Astrocyte (in vitro differentiated cells and primary cell): ENCODE results near the gene PTPRQ. TPM values are rescaled to one million over a fixed set of nuclear protein-coding genes. Genes with fewer than 3 reads are reported as not detected.

Experiments
- DNase-seq: peaks from one replicate; pipeline ENCODE4 v3.0.0-alpha.2; 2010; ENCODE audit warnings: low read depth
- FAIRE-seq: peaks from 2 replicates; lab custom pipeline; 2011; peaks lifted over from hg19 to GRCh38; lab: Jason Lieb, UNC
- H2AFZ ChIP-seq: 2 replicates; pipeline ENCODE4 v1.6.0; 2012; ENCODE audit warnings: low read depth, low read length, inconsistent platforms
- H3K27ac ChIP-seq: 2 replicates; pipeline ENCODE4 v1.5.1; 2011; ENCODE audit warnings: low read depth, low read length, inconsistent platforms
- H3K27me3 ChIP-seq: 2 replicates; pipeline ENCODE4 v1.6.0; 2011; ENCODE audit warnings: low read length, inconsistent platforms; ENCODE audit not compliant: insufficient read depth
- H3K36me3 ChIP-seq: 2 replicates; pipeline ENCODE4 v1.5.1; 2011; ENCODE audit warnings: low read length, inconsistent platforms; ENCODE audit not compliant: insufficient read depth
- H3K4me1 ChIP-seq: 2 replicates; pipeline ENCODE4 v1.5.1; 2011; ENCODE audit warnings: low read length, inconsistent platforms; ENCODE audit not compliant: insufficient read depth
- H3K4me2 ChIP-seq: 2 replicates; pipeline ENCODE4 v1.6.0; 2012; ENCODE audit warnings: low read length, inconsistent platforms
- H3K4me3 ChIP-seq: 2 replicates; pipeline ENCODE4 v1.5.1; 2011; ENCODE audit warnings: low read depth, mild to moderate bottlenecking, low read length, inconsistent platforms; ENCODE audit not compliant: insufficient read depth
- H3K79me2 ChIP-seq: 2 replicates; pipeline ENCODE4 v1.6.0; 2012; ENCODE audit warnings: mild to moderate bottlenecking, low read length, inconsistent platforms; ENCODE audit not compliant: insufficient read depth
- H3K9ac ChIP-seq: 2 replicates; pipeline ENCODE4 v1.6.0; 2012; ENCODE audit warnings: mild to moderate bottlenecking, low read length, inconsistent platforms
- H3K9me3 ChIP-seq: 2 replicates; pipeline ENCODE4 v1.5.1; 2012; ENCODE audit warnings: low read depth, mild to moderate bottlenecking, low read length, inconsistent platforms; ENCODE audit not compliant: insufficient read depth
- H4K20me1 ChIP-seq: 2 replicates; pipeline ENCODE4 v1.6.0; 2012; ENCODE audit warnings: low read length, inconsistent platforms; ENCODE audit not compliant: insufficient read depth
- H3K27ac Mint-ChIP-seq: one replicate; pipeline ENCODE4 v1.8.0; 2021; ENCODE audit warnings: mild to moderate bottlenecking, mixed read lengths; ENCODE audit not compliant: unreplicated experiment
- H3K27me3 Mint-ChIP-seq: one replicate; pipeline ENCODE4 v1.8.0; 2021; ENCODE audit warnings: low read depth, mixed read lengths; ENCODE audit not compliant: unreplicated experiment
- H3K36me3 Mint-ChIP-seq: one replicate; pipeline ENCODE4 v1.8.0; 2021; ENCODE audit warnings: low read depth, mixed read lengths; ENCODE audit not compliant: unreplicated experiment
- H3K4me1 Mint-ChIP-seq: one replicate; pipeline ENCODE4 v1.8.0; 2021; ENCODE audit warnings: low read depth, mixed read lengths; ENCODE audit not compliant: unreplicated experiment
- H3K4me3 Mint-ChIP-seq: one replicate; pipeline ENCODE4 v1.8.0; 2021; ENCODE audit warnings: mild to moderate bottlenecking, moderate library complexity, mixed read lengths; ENCODE audit not compliant: unreplicated experiment
- H3K9me3 Mint-ChIP-seq: one replicate; pipeline ENCODE4 v1.8.0; 2021; ENCODE audit warnings: mild to moderate bottlenecking, mixed read lengths; ENCODE audit not compliant: unreplicated experiment
- EZH2 ChIP-seq: IDR thresholded peaks from 2 replicates; pipeline ENCODE4 v1.6.1; 2012; ENCODE audit warnings: mild to moderate bottlenecking, low read length, inconsistent platforms; ENCODE audit not compliant: insufficient read depth
- total RNA-seq: library from RNA; stranded (reverse); gene quantifications from 2 replicates; pipeline ENCODE4 v1.2.1, GENCODE V29; 2021
- TF ChIP-seq, protein P1 (sequence below): IDR thresholded peaks from 2 replicates; pipeline ENCODE4 v1.5.1; 2011; ENCODE audit warnings: low read depth, mild to moderate bottlenecking, inconsistent platforms, low read length, moderate library complexity; ENCODE audit not compliant: insufficient read depth

Gene PTPRQ
- total RNA-seq, 1 donor from 2014 or later: 0.18 TPM

DNA sequence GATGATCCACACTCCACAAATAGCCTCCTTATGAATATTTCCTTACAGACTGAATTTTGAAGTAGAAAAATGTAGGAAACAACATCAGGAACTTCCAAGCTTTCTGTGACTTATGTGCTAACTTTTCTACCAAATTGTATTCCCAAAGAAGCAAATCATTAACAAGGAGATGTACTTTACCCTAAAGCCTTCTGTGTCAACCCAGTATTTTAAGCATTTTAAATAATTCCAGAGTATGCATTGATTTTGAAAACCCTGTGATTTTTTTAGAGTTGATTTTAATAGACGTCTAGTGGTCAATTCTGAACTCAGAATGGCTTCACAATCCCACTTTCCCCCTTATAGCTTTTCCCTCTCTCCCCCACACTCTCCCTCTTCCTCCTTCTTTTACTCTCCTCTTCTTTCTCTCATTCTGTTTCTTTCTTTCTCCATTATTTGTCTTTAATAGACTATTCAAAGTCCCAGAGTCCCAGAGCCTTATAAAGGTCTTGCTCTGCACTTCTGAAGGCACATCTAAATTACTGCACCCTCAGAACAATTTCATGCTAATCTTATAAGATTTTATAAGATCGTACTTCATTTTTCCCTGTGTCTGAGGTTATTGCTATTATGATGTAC is 253.3 kb downstream of the PTPRQ start:
- Mint-ChIP-seq H3K4me3 (no peak overlapping the region), H3K27me3 (no peaks in the 10 kb centered on the region), H3K27ac (no peak overlapping the region), H3K4me1 (peaks cover under 1% of the 10 kb centered on the region), H3K36me3 (no peaks in the 10 kb centered on the region), H3K9me3 (no peaks in the 10 kb centered on the region)
- TF ChIP-seq, protein P1, sequence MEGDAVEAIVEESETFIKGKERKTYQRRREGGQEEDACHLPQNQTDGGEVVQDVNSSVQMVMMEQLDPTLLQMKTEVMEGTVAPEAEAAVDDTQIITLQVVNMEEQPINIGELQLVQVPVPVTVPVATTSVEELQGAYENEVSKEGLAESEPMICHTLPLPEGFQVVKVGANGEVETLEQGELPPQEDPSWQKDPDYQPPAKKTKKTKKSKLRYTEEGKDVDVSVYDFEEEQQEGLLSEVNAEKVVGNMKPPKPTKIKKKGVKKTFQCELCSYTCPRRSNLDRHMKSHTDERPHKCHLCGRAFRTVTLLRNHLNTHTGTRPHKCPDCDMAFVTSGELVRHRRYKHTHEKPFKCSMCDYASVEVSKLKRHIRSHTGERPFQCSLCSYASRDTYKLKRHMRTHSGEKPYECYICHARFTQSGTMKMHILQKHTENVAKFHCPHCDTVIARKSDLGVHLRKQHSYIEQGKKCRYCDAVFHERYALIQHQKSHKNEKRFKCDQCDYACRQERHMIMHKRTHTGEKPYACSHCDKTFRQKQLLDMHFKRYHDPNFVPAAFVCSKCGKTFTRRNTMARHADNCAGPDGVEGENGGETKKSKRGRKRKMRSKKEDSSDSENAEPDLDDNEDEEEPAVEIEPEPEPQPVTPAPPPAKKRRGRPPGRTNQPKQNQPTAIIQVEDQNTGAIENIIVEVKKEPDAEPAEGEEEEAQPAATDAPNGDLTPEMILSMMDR: no peak
- TF ChIP-seq EZH2: no peak
- Histone ChIP-seq H3K36me3 (no peaks in the 10 kb centered on the region), H3K4me1 (no peaks in the 10 kb centered on the region), H3K27ac (no peak overlapping the region), H3K4me2 (no peak overlapping the region), H2AFZ (no peak overlapping the region), H3K4me3 (no peak overlapping the region), H3K27me3 (no peaks in the 10 kb centered on the region), H4K20me1 (no peaks in the 10 kb centered on the region), H3K9ac (no peak overlapping the region), H3K9me3 (no peaks in the 10 kb centered on the region), H3K79me2 (no peaks in the 10 kb centered on the region)
- FAIRE-seq: no peak
- DNase-seq: no peak

DNA sequence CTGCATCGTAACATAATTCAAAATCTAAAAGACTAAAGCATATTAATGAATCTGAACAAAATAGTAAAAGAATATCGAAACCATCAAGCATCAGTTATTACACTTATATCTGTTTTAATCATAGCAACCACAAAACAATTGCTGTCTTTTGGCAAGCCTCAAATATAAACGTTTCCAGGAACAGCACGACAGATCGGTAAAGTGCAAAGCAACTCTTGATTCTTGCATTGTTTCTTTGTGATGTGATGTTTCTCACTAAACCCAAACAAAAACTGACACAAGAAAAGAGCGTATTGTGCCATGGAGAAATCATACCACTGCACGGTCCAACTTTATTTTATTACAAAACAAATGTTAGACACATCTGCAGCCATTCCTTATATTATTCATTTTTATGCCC is 254.2 kb downstream of the PTPRQ start:
- no peak overlapping the region for H2AFZ ChIP-seq
- TF ChIP-seq EZH2: no peak
- TF ChIP-seq, protein P1: no peak
- Mint-ChIP-seq H3K36me3 (no peaks in the 10 kb centered on the region), H3K27me3 (no peaks in the 10 kb centered on the region), H3K27ac (no peak overlapping the region), H3K4me3 (no peak overlapping the region), H3K9me3 (no peaks in the 10 kb centered on the region), H3K4me1 (peaks cover 9% of the 10 kb centered on the region)
- H3K9me3 ChIP-seq: no peaks in the 10 kb centered on the region
- peaks cover 7% of the 10 kb centered on the region for H3K4me1 ChIP-seq
- no peaks in the 10 kb centered on the region for H3K36me3 ChIP-seq
- no peak overlapping the region for H3K27ac ChIP-seq
- no peak overlapping the region for H3K4me2 ChIP-seq
- H3K79me2 ChIP-seq: no peaks in the 10 kb centered on the region
- DNase-seq: no peak
- no peaks in the 10 kb centered on the region for H3K27me3 ChIP-seq
- no peak for FAIRE-seq
- H3K9ac ChIP-seq: no peak overlapping the region
- no peak overlapping the region for H3K4me3 ChIP-seq
- H4K20me1 ChIP-seq: no peaks in the 10 kb centered on the region

DNA sequence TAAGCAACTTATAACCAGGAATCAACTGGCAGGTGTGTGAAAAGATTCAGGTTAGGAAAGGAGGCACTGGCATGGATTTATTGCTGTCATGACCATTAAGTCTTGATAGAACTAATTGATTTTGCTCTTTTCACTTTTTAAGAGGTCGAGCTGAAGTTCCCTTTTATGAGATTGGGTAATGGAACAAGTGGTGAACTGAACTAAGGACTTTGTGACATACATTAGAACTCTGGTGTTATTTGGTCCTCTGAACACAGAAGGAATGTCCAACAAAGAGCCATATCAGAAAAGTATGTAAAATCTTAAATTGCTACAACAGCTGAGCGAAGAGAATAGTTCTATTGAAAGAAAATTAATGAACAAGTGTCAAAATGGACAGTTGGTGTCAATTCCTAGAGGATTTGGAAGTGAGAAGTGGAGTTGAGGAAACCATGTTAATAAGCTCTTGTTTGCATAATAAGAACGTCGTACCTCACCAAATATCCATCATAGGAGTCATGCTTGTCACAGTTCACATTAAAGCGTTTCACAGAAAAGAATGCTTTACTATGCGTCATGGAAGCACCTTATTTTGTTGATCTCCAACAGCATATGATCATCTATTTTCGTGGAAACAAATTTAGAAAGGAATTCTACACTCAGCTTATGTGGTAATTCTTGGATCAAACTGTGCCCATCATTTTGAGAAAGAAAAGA is 255.0 kb downstream of the PTPRQ start:
- Mint-ChIP-seq H3K27me3 (no peaks in the 10 kb centered on the region), H3K4me3 (no peak overlapping the region), H3K9me3 (no peaks in the 10 kb centered on the region), H3K4me1 (peaks cover 15% of the 10 kb centered on the region), H3K27ac (no peak overlapping the region), H3K36me3 (no peaks in the 10 kb centered on the region)
- peak; percentile 5 for FAIRE-seq
- Histone ChIP-seq H3K79me2 (no peaks in the 10 kb centered on the region), H3K4me3 (no peak overlapping the region), H3K9me3 (no peaks in the 10 kb centered on the region), H3K9ac (no peak overlapping the region), H3K4me1 (peaks cover 8% of the 10 kb centered on the region), H3K27ac (no peak overlapping the region), H3K36me3 (no peaks in the 10 kb centered on the region), H3K4me2 (no peak overlapping the region), H4K20me1 (no peaks in the 10 kb centered on the region), H2AFZ (no peak overlapping the region), H3K27me3 (no peaks in the 10 kb centered on the region)
- peak; percentile 66 for DNase-seq
- TF ChIP-seq, protein P1: no peak
- TF ChIP-seq EZH2: no peak
